GM13977 (cell line): Measurements from ENCODE around the gene SPEF1.

Experiments used
- DNase-seq: peaks from one replicate; pipeline ENCODE4 v3.0.0; 2012; ENCODE audit warnings: low spot score
- CTCF ChIP-seq: IDR thresholded peaks from 2 replicates; pipeline ENCODE4 v1.5.1; 2012; ENCODE audit warnings: mild to moderate bottlenecking, control low read depth; ENCODE audit not compliant: insufficient read depth; ENCODE audit errors: extremely low read depth, missing control alignments
- in situ Hi-C: fragments of 300-500 bp; cut with MboI; formaldehyde crosslinking; loops from one replicate; pipeline ENCODE4 v1.12.0; 2022; ENCODE audit warnings: low sequenced_read_pairs, low pct_unique_long_range_greater_than_20kb, mixed read lengths, inconsistent platforms; ENCODE audit not compliant: unreplicated experiment

SPEF1 gene

GRCh38 chr20:3735768-3736167, 45.5 kb downstream of the SPEF1 start:
- DNase-seq, result no peak
- in situ Hi-C loops, result no loop called here
- no peak for TF ChIP-seq CTCF

GRCh38 chr20:3734111-3734843, 47.0 kb downstream of the SPEF1 start:
- no peak for TF ChIP-seq CTCF
- no peak for DNase-seq
- in situ Hi-C loops, result no loop called here

DNA sequence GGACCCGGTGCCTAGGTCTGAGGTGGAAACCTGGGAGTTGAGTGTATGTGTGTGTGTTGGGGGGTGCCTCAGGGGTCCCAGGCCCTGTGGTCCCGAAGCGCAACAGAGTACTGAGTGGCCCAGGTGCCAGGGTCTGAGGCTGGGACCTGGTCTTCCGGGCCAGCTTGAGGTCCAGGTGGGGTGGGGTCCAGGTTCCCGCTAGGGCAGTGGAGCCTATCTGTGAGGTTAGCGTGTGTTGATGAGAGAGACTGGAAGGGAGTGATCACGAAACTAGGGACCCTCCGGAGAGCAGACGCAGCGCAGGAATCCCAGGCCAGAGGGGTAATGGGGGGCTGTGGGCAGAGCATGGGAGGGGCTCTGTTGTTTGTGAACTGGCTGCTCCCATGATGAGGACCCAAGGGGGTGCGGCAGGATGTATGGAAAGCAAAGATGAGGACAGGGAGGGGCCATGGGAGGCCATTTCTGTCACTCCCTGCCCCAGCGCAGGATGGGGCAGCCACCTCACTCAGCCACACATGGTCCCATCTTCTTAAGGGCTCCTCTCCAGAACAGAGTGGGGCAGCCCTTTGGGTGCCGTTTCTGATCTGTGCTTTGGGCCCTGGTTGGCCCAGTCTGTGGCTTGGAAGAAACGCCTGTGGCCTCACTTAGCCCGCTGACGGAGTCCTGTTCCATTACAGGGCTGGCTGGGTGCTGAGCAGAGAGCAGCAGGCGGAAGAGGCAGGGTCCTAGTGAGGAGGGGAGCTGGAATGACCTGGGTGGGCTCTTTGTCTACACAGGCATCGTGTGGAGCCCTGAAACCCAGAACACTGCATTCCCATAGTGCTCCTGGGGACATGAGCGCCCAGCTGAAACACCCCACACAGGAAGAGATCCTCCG, 47.9 kb downstream of the SPEF1 start:
- in situ Hi-C loops, result no loop called here
- TF ChIP-seq CTCF, result no peak
- no peak for DNase-seq

- no peak for TF ChIP-seq CTCF
- DNase-seq, result no peak
- in situ Hi-C loops, result no loop called here
These were observed 48.7 kb downstream of the SPEF1 start, which contains the start of gene HSPA12B for GRCh38 chr20:3732327-3733118. Gene HSPA12B, plus strand, starts transcription at chr20:3732685. Its CDS starts 5,990 bp downstream, at chr20:3738675.

- in situ Hi-C loops, result no loop called here
- DNase-seq, result no peak
- TF ChIP-seq CTCF, result no peak
These were observed 49.3 kb downstream of the SPEF1 start for GRCh38 chr20:3731944-3732326.

DNA sequence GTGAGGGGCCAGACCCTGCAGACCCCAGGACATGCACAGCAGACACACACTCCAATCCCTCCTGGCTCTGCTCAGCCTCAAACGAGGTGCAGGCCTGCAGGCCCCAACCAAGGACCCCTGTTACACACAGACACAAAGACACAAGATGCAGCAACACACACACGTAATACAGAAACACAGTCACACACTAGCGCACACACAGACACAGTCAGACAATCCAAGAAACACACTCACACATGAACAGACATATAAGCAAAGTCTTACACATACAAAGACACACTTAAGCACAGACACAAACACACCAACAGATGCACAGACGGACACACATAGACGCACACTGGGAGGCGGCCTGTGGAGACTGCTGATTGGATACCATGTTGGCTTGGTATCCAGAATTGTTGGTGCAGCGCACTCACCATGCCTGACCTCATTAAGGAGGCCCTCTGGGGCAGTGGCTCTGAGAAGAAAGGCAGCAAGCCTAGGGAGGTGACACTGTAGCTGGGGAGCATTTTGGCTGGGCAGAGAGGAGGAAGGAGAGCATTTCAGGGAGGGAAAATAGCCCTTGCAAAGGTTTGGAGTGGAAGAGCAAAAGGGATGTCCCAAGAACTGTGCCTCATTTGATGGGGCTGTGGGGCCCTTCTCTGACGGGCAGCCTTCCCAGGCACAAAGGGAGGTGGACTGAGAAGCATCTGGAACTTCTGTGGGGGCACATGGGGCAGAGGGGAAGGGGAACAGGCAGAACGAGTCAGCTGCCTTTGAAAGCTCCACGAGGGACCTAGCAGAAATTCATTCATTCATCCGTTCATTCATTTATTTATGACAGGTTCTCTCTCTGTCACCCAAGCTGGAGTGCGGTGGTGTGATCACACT, 50.2 kb downstream of the SPEF1 start:
- no peak for TF ChIP-seq CTCF
- in situ Hi-C loops, result no loop called here
- no peak for DNase-seq
